Ovary (tissue), 9 donors: ENCODE data around the gene DNAH6. TPM values are rescaled to one million over a fixed set of nuclear protein-coding genes. Genes with fewer than 3 reads are reported as not detected.

Source experiments
- DNase-seq, 5 donors: peaks; one replicate each; pipeline ENCODE4 v3.0.0-alpha.2; 2019 to 2020
- H3K27ac ChIP-seq, 2 donors: fragments of 200-600 bp; one replicate each; pipeline versions ENCODE4 v1.5.1 to v1.8.0; 2019 to 2022
- H3K27me3 ChIP-seq: fragments of 200-600 bp; one replicate; pipeline ENCODE4 v1.8.0; 2022
- H3K36me3 ChIP-seq: fragments of 200-600 bp; sonication (generic); one replicate; pipeline ENCODE4 v1.5.1; 2019
- H3K4me1 ChIP-seq: one replicate; pipeline ENCODE4 v1.8.1; 2013; ENCODE audit warnings: mild to moderate bottlenecking, moderate library complexity; ENCODE audit not compliant: insufficient read depth
- H3K4me3 ChIP-seq: fragments of 200-600 bp; sonication (generic); one replicate; pipeline ENCODE4 v1.5.1; 2017
- H3K9me3 ChIP-seq, 2 donors: fragments of 200-600 bp in 1 of 2; sonication (generic) in 1 of 2; one replicate each; pipeline versions ENCODE4 v1.5.1 to v1.8.1; 2013 to 2019; ENCODE audit warnings: mild to moderate bottlenecking in 1 of 2, moderate library complexity in 1 of 2
- CTCF ChIP-seq, 3 donors: fragments of 450-650 bp in 2 of 3; fragments of 200-600 bp in 1 of 3; IDR thresholded peaks; one replicate each; pipeline versions ENCODE4 v1.5.1 to v1.8.0; 2016 to 2022; ENCODE audit warnings: antibody characterized with exemption in 3 of 3, mild to moderate bottlenecking in 1 of 3
- EP300 ChIP-seq: sonication (generic); formaldehyde crosslinking; IDR thresholded peaks from one replicate; pipeline ENCODE4 v1.6.1; 2017; ENCODE audit warnings: antibody characterized with exemption
- POLR2A ChIP-seq: fragments of 450-650 bp; IDR thresholded peaks from one replicate; pipeline ENCODE4 v1.6.1; 2017; ENCODE audit warnings: antibody characterized with exemption, mild to moderate bottlenecking, moderate library complexity
- WGBS, 3 donors: extraction: QIAGEN DNeasy Blood & Tissue Kit in 1 of 3; methylation state at CpG; one replicate each; pipeline versions ENCODE4 v1.1.5 to v1.1.7; 2013 to 2017; 5-methylcytosine and 5-hydroxymethylcytosine counted together
- intact Hi-C, 4 donors: fragments of 100-400 bp; cut with DNase I; formaldehyde crosslinking; loops; one replicate each; pipeline versions ENCODE4 v1.11.0 to v1.15.1; 2022 to 2023
- polyA plus RNA-seq, 2 donors: library from polyadenylated mRNA; stranded (reverse); fragments of 200-250 nt in 1 of 2; fragments of 350-450 nt in 1 of 2; fragmentation: Illumina TruSeq in 1 of 2; extraction: RNeasy Lipid Tissue Mini Kit (QIAGEN cat#74804) in 1 of 2; gene quantifications; one replicate each; pipeline ENCODE4 v1.2.3, GENCODE V29; 2013 to 2014
- total RNA-seq, 7 donors: library from RNA; depleted of rRNA in 2 of 7; stranded (reverse); fragments of >200 nt in 2 of 7; fragmentation: NEBNext Ultra II Directional in 3 of 7; extraction: Animal tissue kit (Norgen Biotek cat#: 25700) in 3 of 7; gene quantifications; one replicate each; pipeline versions ENCODE4 v1.1.0 to v1.2.4, GENCODE V29; 2016 to 2023
- donor health status: DM: no; HTN: no; CAD: no; lungs with moderate emphysema.
- donor health status: DM: no; HTN: no; CAD: no.
- donor health status: Bipolar disorder and iron deficiency.
- donor health status: DM: yes; HTN: yes; CAD: no.
- donor health status: DM: no; HTN: no; CAD: no.
- donor health status: DM: yes; HTN: yes; CAD: no.

The DNAH6 gene
- total and polyA plus RNA-seq, 9 donors, result 0.42 to 14.0 (median 2.4) TPM

GRCh38 chr2:84821806-84822205 is 305.5 kb downstream of the DNAH6 start:
- Histone ChIP-seq H3K4me1 (no peaks in the 10 kb centered on the region), H3K27ac (no peak overlapping the region), H3K36me3 (no peaks in the 10 kb centered on the region), H3K9me3 (no peaks in the 10 kb centered on the region), H3K4me3 (no peak overlapping the region), H3K27me3 (no peaks in the 10 kb centered on the region)
- no peak for DNase-seq
- TF ChIP-seq EP300, result no peak
- no peak for TF ChIP-seq POLR2A
- TF ChIP-seq CTCF (IDR thresholded peaks at IDR 0.05), result no peak
- intact Hi-C loops, result no loop called here
- 84 to 91% (median 90%) methylated on average over 7 of the region's 7 CpGs for WGBS, 3 donors

- no peak for DNase-seq
- TF ChIP-seq CTCF (IDR thresholded peaks at IDR 0.05), result no peak
- no peak for TF ChIP-seq EP300
- no peak for TF ChIP-seq POLR2A
- intact Hi-C loops, result no loop called here
- H3K27me3 ChIP-seq, result no peaks in the 10 kb centered on the region
- 81 to 91% (median 84%) methylated on average over 5 of the region's 5 CpGs for WGBS, 3 donors
- H3K4me3 ChIP-seq, result no peak overlapping the region
- no peaks in the 10 kb centered on the region for H3K36me3 ChIP-seq
- H3K9me3 ChIP-seq, result no peaks in the 10 kb centered on the region
- no peak overlapping the region for H3K27ac ChIP-seq
- no peaks in the 10 kb centered on the region for H3K4me1 ChIP-seq
These were observed 306.9 kb downstream of the DNAH6 start for GRCh38 chr2:84823229-84823628.

GRCh38 chr2:84823788-84824187 is 307.5 kb downstream of the DNAH6 start:
- intact Hi-C loops, result no loop called here
- no peak overlapping the region for H3K27ac ChIP-seq
- WGBS, 3 donors, result 95 to 98% (median 98%) methylated on average over 21 of the region's 21 CpGs

GRCh38 chr2:84827978-84828575 is 311.8 kb downstream of the DNAH6 start:
- H3K27me3 ChIP-seq, result no peaks in the 10 kb centered on the region
- no peak for TF ChIP-seq EP300
- no peak for TF ChIP-seq POLR2A
- TF ChIP-seq CTCF (IDR thresholded peaks at IDR 0.05), result no peak
- WGBS, 3 donors, result 76 to 87% (median 84%) methylated on average over 2 of the region's 2 CpGs
- peaks cover 14% of the 10 kb centered on the region for H3K4me1 ChIP-seq
- intact Hi-C loops, result no loop called here
- no peak overlapping the region for H3K27ac ChIP-seq
- no peak overlapping the region for H3K4me3 ChIP-seq
- no peak for DNase-seq
- H3K36me3 ChIP-seq, result no peaks in the 10 kb centered on the region
- H3K9me3 ChIP-seq, result no peaks in the 10 kb centered on the region

More at GRCh38 chr2:84823788-84824187, 307.5 kb downstream of the DNAH6 start:
- Histone ChIP-seq H3K27me3 (no peaks in the 10 kb centered on the region), H3K4me1 (no peaks in the 10 kb centered on the region), H3K9me3 (no peaks in the 10 kb centered on the region), H3K36me3 (no peaks in the 10 kb centered on the region), H3K4me3 (no peak overlapping the region)
- DNase-seq, result no peak
- TF ChIP-seq POLR2A (no peak), CTCF (IDR thresholded peaks at IDR 0.05) (no peak), EP300 (no peak)
